Prostate gland (tissue), 2 donors: ENCODE measurements around the gene NACAD. TPM values are rescaled to one million over a fixed set of nuclear protein-coding genes. Genes with fewer than 3 reads are reported as not detected.

Experiments
- DNase-seq: peaks from one replicate; pipeline ENCODE4 v3.0.0-alpha.2; 2019; ENCODE audit warnings: low spot score
- H3K27ac ChIP-seq, 2 donors: fragments of 200-600 bp; sonication (generic); 2 replicates each; pipeline ENCODE4 v1.5.1; 2017 to 2019
- H3K27me3 ChIP-seq: fragments of 200-600 bp; sonication (generic); replicated peaks from 2 replicates; pipeline ENCODE4 v1.5.1; 2019; ENCODE audit not compliant: insufficient read depth
- H3K36me3 ChIP-seq, 2 donors: fragments of 200-600 bp; sonication (generic); 1 replicate in 1 of 2; 2 replicates in 1 of 2; pipeline versions ENCODE4 v1.5.1 to v1.8.1; 2017 to 2019
- H3K4me1 ChIP-seq: fragments of 200-600 bp; sonication (generic); replicated peaks from 2 replicates; pipeline ENCODE4 v1.5.1; 2019
- H3K4me3 ChIP-seq, 2 donors: fragments of 200-600 bp; sonication (generic); 2 replicates each; pipeline ENCODE4 v1.5.1; 2017 to 2019
- H3K9me3 ChIP-seq: fragments of 200-600 bp; sonication (generic); 2 replicates; pipeline ENCODE4 v1.5.1; 2017
- POLR2A ChIP-seq: fragments of 450-650 bp; IDR thresholded peaks from one replicate; pipeline ENCODE4 v1.6.1; 2016; ENCODE audit warnings: antibody characterized with exemption, mild to moderate bottlenecking
- POLR2AphosphoS5 ChIP-seq: sonication (generic); formaldehyde crosslinking; IDR thresholded peaks from one replicate; pipeline ENCODE4 v1.6.1; 2017; ENCODE audit warnings: antibody characterized with exemption
- WGBS: methylation state at CpG from one replicate; pipeline ENCODE4 v1.1.5; 2018; 5-methylcytosine and 5-hydroxymethylcytosine counted together
- intact Hi-C: fragments of 100-400 bp; cut with DNase I; formaldehyde crosslinking; loops from one replicate; pipeline ENCODE4 v1.14.2; 2022
- total RNA-seq, 2 donors: library from RNA; depleted of rRNA; stranded (reverse); fragments of >200 nt; gene quantifications; one replicate each; pipeline ENCODE4 v1.1.0, GENCODE V29; 2016
- TF ChIP-seq, protein P1 (sequence below), 4 experiments: fragments of 200-600 bp in 2 of 4; fragments of 450-650 bp in 2 of 4; sonication (generic) in 2 of 4; IDR thresholded peaks; 1 replicate in 3 of 4; 2 replicates in 1 of 4; pipeline ENCODE4 v1.5.1; 2016 to 2019; ENCODE audit warnings: antibody characterized with exemption in 4 of 4, mild to moderate bottlenecking in 2 of 4, moderate library complexity in 2 of 4

NACAD gene
- total RNA-seq, 2 donors from 2014 or later: 3.5 to 10.3 TPM

DNA sequence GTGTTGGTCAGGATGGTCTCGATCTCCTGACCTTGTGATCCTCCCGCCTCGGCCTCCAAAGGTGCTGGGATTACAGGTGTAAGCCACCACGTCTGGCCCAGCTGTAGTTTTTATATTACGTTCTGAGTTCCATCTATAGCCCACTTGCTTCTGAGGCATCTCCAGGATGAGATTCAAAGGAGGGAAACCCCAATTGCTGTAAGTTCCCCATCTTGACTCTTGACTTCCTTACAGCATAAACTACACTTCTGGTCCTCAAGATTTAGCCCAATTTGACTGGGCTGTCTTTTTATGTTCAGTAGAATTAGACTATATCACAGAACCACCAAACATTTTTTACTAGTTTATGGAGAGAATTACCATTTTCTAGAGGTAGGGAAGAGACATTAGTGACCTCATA, 44.4 kb downstream of the NACAD start:
- TF ChIP-seq, protein P1, sequence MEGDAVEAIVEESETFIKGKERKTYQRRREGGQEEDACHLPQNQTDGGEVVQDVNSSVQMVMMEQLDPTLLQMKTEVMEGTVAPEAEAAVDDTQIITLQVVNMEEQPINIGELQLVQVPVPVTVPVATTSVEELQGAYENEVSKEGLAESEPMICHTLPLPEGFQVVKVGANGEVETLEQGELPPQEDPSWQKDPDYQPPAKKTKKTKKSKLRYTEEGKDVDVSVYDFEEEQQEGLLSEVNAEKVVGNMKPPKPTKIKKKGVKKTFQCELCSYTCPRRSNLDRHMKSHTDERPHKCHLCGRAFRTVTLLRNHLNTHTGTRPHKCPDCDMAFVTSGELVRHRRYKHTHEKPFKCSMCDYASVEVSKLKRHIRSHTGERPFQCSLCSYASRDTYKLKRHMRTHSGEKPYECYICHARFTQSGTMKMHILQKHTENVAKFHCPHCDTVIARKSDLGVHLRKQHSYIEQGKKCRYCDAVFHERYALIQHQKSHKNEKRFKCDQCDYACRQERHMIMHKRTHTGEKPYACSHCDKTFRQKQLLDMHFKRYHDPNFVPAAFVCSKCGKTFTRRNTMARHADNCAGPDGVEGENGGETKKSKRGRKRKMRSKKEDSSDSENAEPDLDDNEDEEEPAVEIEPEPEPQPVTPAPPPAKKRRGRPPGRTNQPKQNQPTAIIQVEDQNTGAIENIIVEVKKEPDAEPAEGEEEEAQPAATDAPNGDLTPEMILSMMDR (IDR thresholded peaks at IDR 0.05): no peak
- TF ChIP-seq POLR2A: no peak
- no peak for TF ChIP-seq POLR2AphosphoS5
- Histone ChIP-seq H3K27ac (no peak overlapping the region), H3K4me1 (no peaks in the 10 kb centered on the region), H3K27me3 (no peaks in the 10 kb centered on the region), H3K36me3 (no peaks in the 10 kb centered on the region), H3K4me3 (no peak overlapping the region), H3K9me3 (no peaks in the 10 kb centered on the region)
- DNase-seq: no peak
- WGBS: 86% methylated on average over 5 of the region's 5 CpGs
- intact Hi-C loops: no loop called here

DNA sequence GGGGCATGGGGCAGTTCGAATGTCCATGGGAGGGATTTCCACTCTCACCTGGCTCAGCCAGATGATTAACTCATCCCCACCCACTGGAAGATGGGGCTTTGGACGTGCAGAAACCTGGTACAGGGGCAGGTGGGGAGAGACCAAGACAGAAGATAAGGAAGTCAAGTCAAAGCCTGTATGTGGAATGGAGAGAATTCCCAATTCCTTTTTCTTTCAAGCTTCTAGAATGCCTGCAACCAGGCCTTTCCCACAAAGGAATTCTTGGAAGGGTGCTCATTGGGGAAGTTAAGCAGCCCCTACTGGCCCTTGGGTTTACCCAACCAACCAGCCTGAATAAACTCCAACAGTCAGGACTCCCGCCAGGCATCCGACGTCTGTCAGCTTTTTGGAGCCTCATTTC, 49.7 kb downstream of the NACAD start:
- 70% methylated on average over 5 of the region's 5 CpGs for WGBS
- TF ChIP-seq, protein P1 (IDR thresholded peaks at IDR 0.05): no peak
- no peak for TF ChIP-seq POLR2A
- no peak for TF ChIP-seq POLR2AphosphoS5
- intact Hi-C loops: no loop called here
- Histone ChIP-seq H3K9me3 (no peaks in the 10 kb centered on the region), H3K4me1 (no peaks in the 10 kb centered on the region), H3K4me3 (no peak overlapping the region), H3K27ac (no peak overlapping the region), H3K27me3 (no peaks in the 10 kb centered on the region), H3K36me3 (no peaks in the 10 kb centered on the region)
- no peak for DNase-seq

DNA sequence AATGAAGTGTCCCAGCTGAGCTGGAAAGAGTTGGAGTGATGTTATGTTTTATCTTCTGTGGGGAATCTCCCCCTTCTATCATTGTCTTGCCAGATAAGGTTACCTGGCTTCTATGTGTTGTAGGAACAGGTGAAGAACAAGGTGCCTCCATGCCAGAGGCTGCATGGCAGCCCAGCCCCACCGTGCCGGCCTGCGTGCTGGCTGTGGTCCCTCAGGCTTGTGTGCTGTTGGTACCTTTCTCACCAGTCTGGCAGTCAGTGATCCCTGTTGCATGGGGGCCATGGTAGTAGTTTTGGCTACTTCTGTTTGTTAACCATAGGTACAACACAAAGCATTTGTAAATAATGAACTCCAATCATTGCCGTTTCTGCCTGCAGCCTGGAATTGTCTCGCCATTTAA, 50.9 kb downstream of the NACAD start:
- Histone ChIP-seq H3K27ac (no peak overlapping the region), H3K27me3 (no peaks in the 10 kb centered on the region), H3K36me3 (no peaks in the 10 kb centered on the region), H3K4me3 (no peak overlapping the region), H3K4me1 (no peaks in the 10 kb centered on the region), H3K9me3 (no peaks in the 10 kb centered on the region)
- TF ChIP-seq POLR2AphosphoS5 (no peak), POLR2A (no peak)
- TF ChIP-seq, protein P1 (IDR thresholded peaks at IDR 0.05): no peak
- intact Hi-C loops: no loop called here
- WGBS: 90% methylated on average over 5 of the region's 5 CpGs
- no peak for DNase-seq

DNA sequence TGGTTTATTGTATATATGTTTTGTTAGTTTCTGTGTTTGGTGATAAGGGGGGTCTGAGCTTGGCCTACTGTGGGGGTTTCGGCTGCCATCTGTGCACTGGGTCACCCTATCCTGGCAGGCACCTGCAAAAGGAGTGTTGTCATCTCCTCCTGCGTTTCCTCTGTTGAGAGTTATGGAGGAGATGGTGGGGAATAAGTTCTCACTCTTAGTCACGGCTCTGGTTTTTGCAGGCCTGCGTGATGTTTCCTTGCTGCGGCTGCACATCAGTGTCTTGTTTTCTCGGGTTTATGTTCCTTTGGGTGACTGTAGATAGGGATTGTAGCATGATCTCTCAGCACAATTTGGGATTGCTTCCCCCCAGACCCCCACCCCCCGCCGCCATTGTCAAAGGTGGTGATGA, 52.0 kb downstream of the NACAD start:
- TF ChIP-seq POLR2AphosphoS5 (no peak), POLR2A (no peak)
- TF ChIP-seq, protein P1 (IDR thresholded peaks at IDR 0.05): no peak
- Histone ChIP-seq H3K4me1 (no peaks in the 10 kb centered on the region), H3K36me3 (no peaks in the 10 kb centered on the region), H3K27me3 (no peaks in the 10 kb centered on the region), H3K9me3 (no peaks in the 10 kb centered on the region), H3K4me3 (no peak overlapping the region), H3K27ac (no peak overlapping the region)
- intact Hi-C loops: no loop called here
- 87% methylated on average over 8 of the region's 8 CpGs for WGBS
- DNase-seq: no peak

DNA sequence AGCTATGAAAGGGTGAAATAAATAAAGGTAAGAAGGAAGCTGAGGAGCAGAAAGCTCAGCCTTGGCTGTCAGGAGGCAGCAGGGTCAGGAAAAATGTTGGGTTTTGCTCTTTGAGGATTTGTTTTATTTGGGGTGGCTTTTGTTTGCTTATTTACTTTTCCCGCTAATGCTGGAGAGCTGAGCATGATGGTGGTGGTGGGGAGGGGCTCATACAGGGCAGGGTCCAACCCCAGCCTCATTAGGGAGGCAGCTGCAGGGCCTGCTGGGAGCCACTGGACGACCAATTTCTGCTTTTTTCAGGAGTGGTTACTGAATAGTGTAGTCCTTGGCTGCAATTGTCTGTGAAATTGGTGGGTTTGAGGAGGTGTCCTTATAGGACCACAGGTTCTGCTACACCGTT, 52.5 kb downstream of the NACAD start:
- no peaks in the 10 kb centered on the region for H3K4me1 ChIP-seq
- WGBS: 56% methylated on average over 3 of the region's 3 CpGs
- no peaks in the 10 kb centered on the region for H3K36me3 ChIP-seq
- DNase-seq: no peak
- TF ChIP-seq, protein P1 (IDR thresholded peaks at IDR 0.05): no peak
- TF ChIP-seq POLR2A: no peak
- TF ChIP-seq POLR2AphosphoS5: no peak
- H3K4me3 ChIP-seq: no peak overlapping the region
- no peaks in the 10 kb centered on the region for H3K9me3 ChIP-seq
- H3K27ac ChIP-seq: no peak overlapping the region
- no peaks in the 10 kb centered on the region for H3K27me3 ChIP-seq
- intact Hi-C loops: no loop called here
